Endothelial cell (in vitro differentiated cells): ENCODE measurements around the gene C1QTNF5. TPM values are rescaled to one million over a fixed set of nuclear protein-coding genes. Genes with fewer than 3 reads are reported as not detected.

ENCODE experiments used
- DNase-seq: peaks from one replicate; pipeline ENCODE4 v3.0.0; 2021; ENCODE audit warnings: low spot score
- H3K27ac Mint-ChIP-seq: one replicate; pipeline ENCODE4 v1.8.0; 2021; ENCODE audit warnings: mixed read lengths, inconsistent platforms; ENCODE audit not compliant: unreplicated experiment
- H3K27me3 Mint-ChIP-seq: one replicate; pipeline ENCODE4 v1.8.0; 2021; ENCODE audit warnings: mild to moderate bottlenecking, moderate library complexity, mixed read lengths, inconsistent platforms; ENCODE audit not compliant: unreplicated experiment
- H3K36me3 Mint-ChIP-seq: one replicate; pipeline ENCODE4 v1.8.0; 2021; ENCODE audit warnings: mild to moderate bottlenecking, low read depth, mixed read lengths, inconsistent platforms; ENCODE audit not compliant: unreplicated experiment
- H3K4me1 Mint-ChIP-seq: one replicate; pipeline ENCODE4 v1.8.0; 2021; ENCODE audit warnings: mild to moderate bottlenecking, mixed read lengths, inconsistent platforms; ENCODE audit not compliant: unreplicated experiment
- H3K4me3 Mint-ChIP-seq: one replicate; pipeline ENCODE4 v1.8.0; 2021; ENCODE audit warnings: mild to moderate bottlenecking, mixed read lengths, inconsistent platforms; ENCODE audit not compliant: unreplicated experiment
- H3K9me3 Mint-ChIP-seq: one replicate; pipeline ENCODE4 v1.8.0; 2021; ENCODE audit warnings: mixed read lengths, inconsistent platforms; ENCODE audit not compliant: unreplicated experiment
- total RNA-seq: library from RNA; stranded (reverse); fragmentation: NEBNext Ultra II Directional; extraction: Animal tissue kit (Norgen Biotek cat#: 25700); gene quantifications from one replicate; pipeline ENCODE4 v1.2.1, GENCODE V29; 2021; ENCODE audit not compliant: unreplicated experiment
- TF ChIP-seq, protein P1 (sequence below): fragments of 200-600 bp; sonication (generic); IDR thresholded peaks from one replicate; pipeline ENCODE4 v1.5.0; 2021; ENCODE audit warnings: antibody characterized with exemption; ENCODE audit not compliant: unreplicated experiment

The C1QTNF5 gene
- total RNA-seq, 1 donor from 2014 or later = 26.0 TPM

DNA sequence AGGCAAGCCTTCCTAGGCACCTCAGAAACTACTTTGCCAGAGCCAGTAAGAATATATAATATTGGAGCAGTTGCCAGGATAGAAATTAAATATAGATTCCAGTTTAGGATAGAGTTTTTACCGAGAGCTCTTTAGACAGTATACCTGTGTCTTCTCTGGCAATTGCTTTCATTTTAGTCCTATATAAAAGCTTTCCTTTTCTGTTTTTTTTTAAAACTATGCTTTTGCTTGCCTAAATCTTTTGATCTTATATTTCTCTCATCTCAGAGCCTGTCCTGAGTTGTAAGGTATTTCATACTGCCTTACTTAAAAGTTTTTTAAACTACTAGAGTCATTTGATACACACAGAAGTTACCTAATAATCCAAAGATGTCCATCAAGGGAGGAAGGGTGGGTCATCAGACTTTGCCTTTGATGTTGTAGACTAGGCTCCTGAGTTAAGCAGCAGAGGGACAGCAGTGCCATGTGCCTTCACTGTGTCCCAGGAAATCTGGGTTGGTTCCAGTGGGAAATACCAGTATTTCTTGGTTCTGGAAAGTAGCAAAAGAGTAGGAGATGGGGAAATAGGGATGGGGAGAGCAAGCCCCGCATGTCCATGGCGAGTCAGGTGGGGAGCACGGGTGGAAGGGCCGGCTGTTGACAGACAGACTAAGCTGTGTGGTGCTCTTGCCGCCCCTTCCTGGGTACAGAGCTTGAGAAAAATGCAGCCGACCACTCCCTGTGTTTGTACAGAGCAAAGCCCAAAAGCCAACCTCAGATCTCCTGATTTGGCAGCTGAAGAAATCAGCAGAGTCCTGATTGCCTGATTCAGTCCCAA, 34.9 kb downstream of the C1QTNF5 start:
- Mint-ChIP-seq H3K36me3 (peaks cover 40% of the 10 kb centered on the region), H3K4me3 (peak overlapping the region; percentile 12), H3K27ac (peak overlapping the region; percentile 53), H3K27me3 (peaks cover 14% of the 10 kb centered on the region), H3K9me3 (no peaks in the 10 kb centered on the region), H3K4me1 (peaks cover 18% of the 10 kb centered on the region)
- TF ChIP-seq, protein P1, sequence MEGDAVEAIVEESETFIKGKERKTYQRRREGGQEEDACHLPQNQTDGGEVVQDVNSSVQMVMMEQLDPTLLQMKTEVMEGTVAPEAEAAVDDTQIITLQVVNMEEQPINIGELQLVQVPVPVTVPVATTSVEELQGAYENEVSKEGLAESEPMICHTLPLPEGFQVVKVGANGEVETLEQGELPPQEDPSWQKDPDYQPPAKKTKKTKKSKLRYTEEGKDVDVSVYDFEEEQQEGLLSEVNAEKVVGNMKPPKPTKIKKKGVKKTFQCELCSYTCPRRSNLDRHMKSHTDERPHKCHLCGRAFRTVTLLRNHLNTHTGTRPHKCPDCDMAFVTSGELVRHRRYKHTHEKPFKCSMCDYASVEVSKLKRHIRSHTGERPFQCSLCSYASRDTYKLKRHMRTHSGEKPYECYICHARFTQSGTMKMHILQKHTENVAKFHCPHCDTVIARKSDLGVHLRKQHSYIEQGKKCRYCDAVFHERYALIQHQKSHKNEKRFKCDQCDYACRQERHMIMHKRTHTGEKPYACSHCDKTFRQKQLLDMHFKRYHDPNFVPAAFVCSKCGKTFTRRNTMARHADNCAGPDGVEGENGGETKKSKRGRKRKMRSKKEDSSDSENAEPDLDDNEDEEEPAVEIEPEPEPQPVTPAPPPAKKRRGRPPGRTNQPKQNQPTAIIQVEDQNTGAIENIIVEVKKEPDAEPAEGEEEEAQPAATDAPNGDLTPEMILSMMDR = no peak
- DNase-seq = no peak

DNA sequence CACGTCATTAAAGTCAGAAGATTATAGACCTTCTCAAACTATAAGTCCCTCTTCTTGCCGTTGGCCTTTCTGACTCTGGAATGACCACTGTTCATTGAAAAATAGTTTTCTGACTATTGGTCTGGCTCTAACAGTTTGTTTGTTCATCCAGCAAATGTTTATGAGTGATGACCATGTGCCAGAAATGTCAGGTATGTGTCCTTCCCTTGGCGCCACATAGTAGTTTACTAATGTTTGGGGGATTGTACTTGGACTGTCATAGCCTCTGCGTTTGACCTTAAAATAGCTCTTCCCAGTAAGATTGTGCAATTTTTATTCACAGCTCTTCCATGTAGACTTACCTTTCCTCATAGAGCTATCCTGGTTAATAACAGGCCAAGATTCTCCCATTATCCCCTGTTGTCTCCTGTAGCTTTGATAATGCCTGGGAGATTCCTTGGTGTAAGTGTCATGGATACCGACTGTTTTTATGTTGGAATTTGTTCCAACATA, 37.4 kb downstream of the C1QTNF5 start:
- Mint-ChIP-seq H3K27me3 (peaks cover 6% of the 10 kb centered on the region), H3K27ac (peak overlapping the region; percentile 10), H3K4me3 (no peak overlapping the region), H3K4me1 (peaks cover 18% of the 10 kb centered on the region), H3K36me3 (peaks cover 51% of the 10 kb centered on the region), H3K9me3 (no peaks in the 10 kb centered on the region)
- no peak for DNase-seq
- TF ChIP-seq, protein P1 = no peak

DNA sequence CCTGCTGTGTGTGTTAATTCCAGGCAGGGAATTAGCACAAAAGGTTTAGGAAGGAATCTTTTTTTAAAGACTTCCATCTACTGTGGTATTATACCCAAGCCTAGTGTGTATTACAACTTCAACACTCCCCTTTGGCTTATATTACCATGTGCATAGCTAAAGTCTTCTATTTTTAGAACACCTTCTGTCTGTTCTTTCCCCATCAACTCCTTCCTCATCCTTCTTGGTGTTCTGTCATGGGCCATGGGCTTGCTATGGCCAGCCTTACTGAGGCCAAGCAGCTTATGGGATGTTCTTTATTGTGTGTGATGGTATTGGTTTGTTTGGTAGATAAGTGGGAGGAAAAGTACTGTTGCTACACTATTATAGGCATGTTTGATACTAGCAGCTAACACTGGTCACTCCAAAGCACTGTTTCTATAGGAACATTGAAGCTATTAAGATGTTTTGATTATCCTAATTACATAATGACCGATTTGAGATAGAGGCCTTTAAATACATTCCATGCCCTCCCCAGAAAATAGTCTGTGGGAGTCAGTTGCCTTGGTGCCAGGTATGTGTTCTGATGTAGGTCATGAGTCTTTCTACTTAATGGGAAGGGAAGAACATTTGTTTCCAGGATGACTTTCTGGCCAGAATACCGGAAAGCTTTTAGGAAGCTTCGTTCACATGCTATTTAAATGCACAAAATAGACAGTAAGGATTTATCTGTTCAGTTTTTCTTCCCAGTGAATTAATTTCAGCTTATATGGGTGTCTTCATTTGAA, 40.3 kb downstream of the C1QTNF5 start:
- H3K27ac Mint-ChIP-seq = no peak overlapping the region
- no peaks in the 10 kb centered on the region for H3K9me3 Mint-ChIP-seq
- peaks cover 13% of the 10 kb centered on the region for H3K4me1 Mint-ChIP-seq
- no peak for DNase-seq
- H3K27me3 Mint-ChIP-seq = peaks cover 4% of the 10 kb centered on the region
- H3K4me3 Mint-ChIP-seq = no peak overlapping the region
- peaks cover 54% of the 10 kb centered on the region for H3K36me3 Mint-ChIP-seq
- TF ChIP-seq, protein P1 = no peak

DNA sequence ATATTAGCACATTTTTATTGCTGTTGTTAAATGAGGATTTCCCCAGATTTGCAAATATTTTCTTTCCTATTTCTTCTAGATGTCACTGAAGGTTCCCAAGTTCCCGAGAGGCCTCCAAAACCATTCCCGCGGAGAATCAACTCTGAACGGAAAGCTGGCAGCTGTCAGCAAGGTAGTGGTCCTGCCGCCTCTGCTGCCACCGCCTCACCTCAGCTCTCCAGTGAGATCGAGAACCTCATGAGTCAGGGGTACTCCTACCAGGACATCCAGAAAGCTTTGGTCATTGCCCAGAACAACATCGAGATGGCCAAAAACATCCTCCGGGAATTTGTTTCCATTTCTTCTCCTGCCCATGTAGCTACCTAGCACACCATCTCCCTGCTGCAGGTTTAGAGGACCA, 41.3 kb downstream of the C1QTNF5 start:
- no peak for DNase-seq
- Mint-ChIP-seq H3K27ac (no peak overlapping the region), H3K36me3 (peaks cover 48% of the 10 kb centered on the region), H3K4me1 (peaks cover 4% of the 10 kb centered on the region), H3K4me3 (no peak overlapping the region), H3K9me3 (no peaks in the 10 kb centered on the region), H3K27me3 (peaks cover 2% of the 10 kb centered on the region)
- TF ChIP-seq, protein P1 = no peak
